ENCODE measurements around the gene GNPTAB. TPM values are rescaled to one million over a fixed set of nuclear protein-coding genes. Genes with fewer than 3 reads are reported as not detected.

Gene GNPTAB
- polyA plus RNA-seq, 3 donors = 5.8 to 15.3 (median 9.2) TPM

GRCh38 chr12:101719566-101719965 is 111.2 kb downstream of the GNPTAB start:
- no peak overlapping the region for H3K27ac ChIP-seq (ENCODE audit: low read depth, low read length)

- no peak overlapping the region for H3K27ac ChIP-seq (ENCODE audit: low read depth, low read length)
- WGBS, 3 donors = 74 to 89% (median 77%) methylated on average over 3 of the region's 3 CpGs
Observed at GRCh38 chr12:101714877-101715444, 115.8 kb downstream of the GNPTAB start.

- no peak overlapping the region for H3K27ac ChIP-seq (ENCODE audit: low read depth, low read length)
- 68 to 83% (median 81%) methylated on average over 2 of the region's 2 CpGs for WGBS, 3 donors
Observed at GRCh38 chr12:101713930-101714329, 116.8 kb downstream of the GNPTAB start.

DNA sequence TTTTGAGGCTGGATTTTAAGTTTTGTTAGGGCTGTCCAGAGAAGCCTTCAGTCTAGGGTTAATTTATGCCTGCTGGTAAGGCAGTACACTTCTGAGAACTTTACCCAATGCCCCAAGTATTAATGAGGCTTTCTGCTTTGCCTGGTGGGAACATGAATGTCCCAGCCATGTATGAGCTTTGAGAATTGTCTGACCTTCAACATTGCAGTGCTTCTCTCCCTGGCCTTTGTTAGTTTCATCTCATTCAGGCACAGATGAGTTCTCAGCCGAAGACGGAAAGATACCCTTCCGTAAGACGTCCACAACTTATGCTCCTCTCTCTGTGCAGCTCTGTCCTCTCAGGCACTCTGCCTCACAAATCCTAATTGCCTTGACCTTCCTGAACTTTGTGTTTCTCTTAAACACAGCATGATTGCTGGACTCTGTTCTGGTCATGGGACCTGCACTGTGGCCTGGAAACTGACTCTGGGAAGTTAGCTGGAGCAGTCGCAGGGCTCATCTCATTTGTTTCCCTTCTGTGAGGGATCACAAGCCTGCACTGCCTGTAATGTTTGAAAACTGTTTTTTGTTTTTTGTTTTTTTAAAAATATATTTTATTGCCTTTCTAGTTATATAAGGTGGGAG is 117.6 kb downstream of the GNPTAB start:
- WGBS, 3 donors = 44 to 55% (median 55%) methylated on average over 5 of the region's 5 CpGs
- H3K27ac ChIP-seq (ENCODE audit: low read depth, low read length) = no peak overlapping the region

DNA sequence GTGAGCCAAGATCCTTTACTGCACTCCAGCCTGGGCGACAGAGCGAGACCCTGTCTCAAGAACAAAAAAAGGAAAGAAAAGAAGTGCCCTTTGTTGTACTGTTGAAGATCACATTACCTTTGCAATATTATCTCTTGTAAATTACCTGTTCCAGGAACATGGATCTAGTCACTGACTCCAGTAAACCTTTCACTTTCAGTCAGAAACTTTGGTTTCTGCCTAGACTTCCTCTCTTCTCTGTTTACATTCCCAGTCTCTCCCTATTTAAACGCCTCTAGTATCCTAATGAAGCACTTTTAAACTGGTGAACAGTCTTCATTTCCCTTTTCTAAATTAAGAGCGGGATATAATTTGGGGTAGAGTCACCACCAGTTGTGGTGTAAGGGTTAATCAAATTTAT is 120.5 kb downstream of the GNPTAB start:
- WGBS, 3 donors = 86 to 88% (median 87%) methylated on average over 4 of the region's 4 CpGs
- no peak overlapping the region for H3K27ac ChIP-seq (ENCODE audit: low read depth, low read length)

DNA sequence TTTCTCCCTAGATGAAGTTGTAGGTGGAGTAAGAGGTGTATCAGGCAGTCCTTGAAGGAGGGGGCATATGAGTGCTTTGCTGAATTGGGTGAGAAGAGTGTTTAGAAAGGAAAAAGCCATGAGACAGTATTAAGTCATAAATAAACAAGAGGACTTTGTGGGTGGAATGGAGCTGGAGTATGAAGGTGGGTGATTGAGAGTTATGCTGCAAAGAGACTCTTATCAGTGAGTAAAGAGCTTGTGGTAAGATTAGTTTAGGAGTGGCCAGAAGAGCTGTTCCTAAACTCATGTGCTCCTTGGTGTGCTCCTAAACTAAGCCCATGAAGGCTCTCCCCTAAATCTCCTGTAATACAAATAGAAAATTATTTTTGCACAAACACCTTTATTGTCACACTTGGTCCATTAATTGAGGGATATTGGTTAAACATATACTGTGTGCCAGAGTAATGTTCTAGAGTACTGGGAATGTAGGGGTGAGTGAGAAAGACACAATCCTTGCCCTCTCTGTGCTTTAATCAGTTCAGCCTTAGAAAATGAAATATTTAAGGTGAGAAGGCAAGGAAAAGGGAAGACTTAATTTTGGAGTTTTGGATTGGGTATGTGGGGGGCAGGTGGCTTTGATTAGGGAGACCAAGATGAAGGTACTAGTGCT is 123.5 kb downstream of the GNPTAB start:
- H3K27ac ChIP-seq (ENCODE audit: low read depth, low read length) = no peak overlapping the region

DNA sequence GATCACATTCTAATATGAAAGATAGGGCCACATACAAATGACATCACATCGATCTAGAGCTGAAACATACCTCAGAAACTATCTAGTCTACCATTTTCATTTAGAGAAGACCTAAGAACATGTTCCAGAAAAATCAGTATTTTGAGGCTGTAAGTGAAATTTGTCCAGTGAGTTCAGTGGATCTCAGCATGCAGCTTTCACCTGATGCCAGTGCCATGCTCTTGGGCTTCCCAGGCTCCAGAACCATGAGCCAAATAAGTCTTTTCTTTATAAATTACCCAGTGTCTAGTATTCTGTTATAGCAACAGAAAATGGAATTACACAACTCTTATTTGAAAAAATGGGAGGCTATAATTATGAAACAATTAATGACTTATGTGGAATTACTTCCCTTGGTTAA is 124.4 kb downstream of the GNPTAB start:
- no peak overlapping the region for H3K27ac ChIP-seq (ENCODE audit: low read depth, low read length)
- 96 to 100% (median 98%) methylated on average over 1 of the region's 1 CpG for WGBS, 3 donors

GRCh38 chr12:101703487-101703886 is 127.3 kb downstream of the GNPTAB start:
- 80 to 92% (median 91%) methylated on average over 3 of the region's 3 CpGs for WGBS, 3 donors
- no peak overlapping the region for H3K27ac ChIP-seq (ENCODE audit: low read depth, low read length)

GRCh38 chr12:101700299-101700820 is 130.4 kb downstream of the GNPTAB start:
- 84 to 91% (median 90%) methylated on average over 2 of the region's 2 CpGs for WGBS, 3 donors

GRCh38 chr12:101698800-101699347 is 131.9 kb downstream of the GNPTAB start:
- 69 to 86% (median 77%) methylated on average over 12 of the region's 12 CpGs for WGBS, 3 donors
- H3K27ac ChIP-seq (ENCODE audit: low read depth, low read length) = no peak overlapping the region

More at GRCh38 chr12:101700299-101700820, 130.4 kb downstream of the GNPTAB start:
- no peak overlapping the region for H3K27ac ChIP-seq (ENCODE audit: low read depth, low read length)

GRCh38 chr12:101697930-101698799 is 132.6 kb downstream of the GNPTAB start:
- WGBS, 3 donors = 1% methylated on average over 61 to 67 of the region's 67 CpGs
- no peak overlapping the region for H3K27ac ChIP-seq (ENCODE audit: low read depth, low read length)

DNA sequence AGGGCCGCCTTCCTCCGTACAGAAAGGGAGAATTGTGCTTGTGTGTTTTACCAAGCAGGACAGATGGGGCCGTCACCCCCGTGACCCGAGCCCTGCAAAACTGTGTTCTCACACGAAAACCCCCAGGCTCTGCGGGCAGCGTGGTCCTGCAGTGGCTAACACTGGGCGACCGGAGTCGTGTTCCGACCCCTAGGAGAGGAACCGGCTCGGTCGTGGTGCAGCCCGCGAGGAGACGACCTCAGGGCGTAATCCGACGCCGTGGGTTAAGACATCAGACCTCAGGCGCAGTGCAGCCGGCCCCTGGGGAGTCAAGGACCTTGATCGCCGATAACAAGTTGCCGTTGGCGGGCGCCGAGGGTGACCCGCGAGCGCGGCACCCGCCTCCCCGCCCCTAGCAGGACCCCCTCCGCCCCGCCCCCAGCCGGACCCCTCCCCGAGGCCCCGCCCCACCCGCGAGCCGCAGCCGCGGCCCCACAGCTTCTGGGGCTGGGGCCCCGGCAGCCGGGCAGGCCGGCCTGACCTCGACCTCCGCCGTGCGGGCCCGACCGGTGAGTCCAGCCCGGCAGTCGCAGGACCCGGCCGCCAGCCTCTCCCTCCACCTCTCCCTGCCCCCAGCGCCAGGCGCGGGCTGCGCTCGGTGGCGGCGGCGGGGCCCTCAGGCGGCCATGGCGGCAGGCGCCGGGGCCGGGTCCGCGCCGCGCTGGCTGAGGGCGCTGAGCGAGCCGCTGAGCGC is 133.4 kb downstream of the GNPTAB start, which contains the start of gene CHPT1:
Gene CHPT1 (plus strand): TSS at position 444 of the 733 bp plus-strand sequence. CDS start 222 bp downstream, at position 666.
- no peak within 1 kb of the TSS for H3K27ac ChIP-seq (ENCODE audit: low read depth, low read length)
- WGBS, 3 donors = 0 to 1% (median 0%) methylated on average over 67 to 80 of the region's 80 CpGs

- H3K27ac ChIP-seq (ENCODE audit: low read depth, low read length) = no peak overlapping the region
- WGBS, 3 donors = 27 to 39% (median 33%) methylated on average over 18 of the region's 18 CpGs
Observed at GRCh38 chr12:101696251-101697196, 134.2 kb downstream of the GNPTAB start.

DNA sequence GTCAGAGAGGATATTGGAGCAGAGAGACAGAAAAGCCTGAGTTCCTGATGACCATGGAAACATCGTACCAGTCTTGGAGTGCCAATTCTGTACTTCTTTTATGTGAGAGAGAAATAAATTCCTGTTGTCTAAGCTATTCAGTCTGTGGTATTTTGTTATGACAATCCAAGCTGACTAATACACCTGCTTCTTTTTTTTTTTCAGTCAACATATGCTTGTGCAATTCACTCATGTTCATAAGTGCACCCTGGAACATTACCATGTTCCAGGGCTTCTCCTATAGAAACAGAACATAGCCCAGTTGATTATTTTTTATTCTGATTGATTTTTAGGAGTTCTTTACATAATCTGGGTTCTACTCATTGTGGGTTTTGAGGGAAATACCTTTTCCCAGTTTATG is 135.1 kb downstream of the GNPTAB start:
- WGBS, 3 donors = 81 to 95% (median 95%) methylated on average over 1 of the region's 1 CpG
- H3K27ac ChIP-seq (ENCODE audit: low read depth, low read length) = no peak overlapping the region

All from adipose tissue (tissue), 3 donors.